GM19372 (cell line): ENCODE data around the gene ODC1.

Experiments used
- ATAC-seq: cut with Tn5 transposase; IDR thresholded peaks from one replicate; pipeline ENCODE4 v1.9.1; 2021; ENCODE audit warnings: mild to moderate bottlenecking, low read depth, moderate library complexity; ENCODE audit not compliant: unreplicated experiment

ODC1 gene

GRCh38 chr2:10422732-10423399 lies 25.3 kb downstream of the ODC1 start:
- ATAC-seq = no peak

- no peak for ATAC-seq
These were observed 25.9 kb downstream of the ODC1 start for GRCh38 chr2:10422251-10422650.

- ATAC-seq = no peak
These were observed 28.4 kb downstream of the ODC1 start for GRCh38 chr2:10419553-10420257.

- no peak for ATAC-seq
These were observed 30.4 kb downstream of the ODC1 start for GRCh38 chr2:10417551-10418335.

GRCh38 chr2:10415640-10416039 lies 32.5 kb downstream of the ODC1 start:
- no peak for ATAC-seq

GRCh38 chr2:10415048-10415447 lies 33.1 kb downstream of the ODC1 start:
- ATAC-seq = no peak

- ATAC-seq = no peak
These were observed 33.5 kb downstream of the ODC1 start for GRCh38 chr2:10414591-10414990.

GRCh38 chr2:10413991-10414451 lies 34.1 kb downstream of the ODC1 start:
- ATAC-seq = no peak

- no peak for ATAC-seq
These were observed 34.6 kb downstream of the ODC1 start for GRCh38 chr2:10413503-10413902.

- no peak for ATAC-seq
These were observed 35.7 kb downstream of the ODC1 start for GRCh38 chr2:10412380-10412779.

- no peak for ATAC-seq
These were observed 36.6 kb downstream of the ODC1 start for GRCh38 chr2:10411557-10411956.

GRCh38 chr2:10410823-10411437 lies 37.2 kb downstream of the ODC1 start:
- no peak for ATAC-seq

- ATAC-seq = peak; percentile 65
These were observed 37.9 kb downstream of the ODC1 start for GRCh38 chr2:10410001-10410822.

- peak; percentile 50 for ATAC-seq
These were observed 39.2 kb downstream of the ODC1 start for GRCh38 chr2:10408649-10409579.

- ATAC-seq = peak; percentile 25
These were observed 40.1 kb downstream of the ODC1 start for GRCh38 chr2:10407841-10408648.

- ATAC-seq = no peak
These were observed 40.7 kb downstream of the ODC1 start for GRCh38 chr2:10407432-10407831.

GRCh38 chr2:10406491-10407188 lies 41.5 kb downstream of the ODC1 start:
- ATAC-seq = no peak

GRCh38 chr2:10406016-10406415 lies 42.1 kb downstream of the ODC1 start:
- ATAC-seq = no peak
